ENCODE data around the gene LRRC15. TPM values are rescaled to one million over a fixed set of nuclear protein-coding genes. Genes with fewer than 3 reads are reported as not detected.

The LRRC15 gene
- total and polyA plus RNA-seq, 2 experiments from 2014 or later: not detected

DNA sequence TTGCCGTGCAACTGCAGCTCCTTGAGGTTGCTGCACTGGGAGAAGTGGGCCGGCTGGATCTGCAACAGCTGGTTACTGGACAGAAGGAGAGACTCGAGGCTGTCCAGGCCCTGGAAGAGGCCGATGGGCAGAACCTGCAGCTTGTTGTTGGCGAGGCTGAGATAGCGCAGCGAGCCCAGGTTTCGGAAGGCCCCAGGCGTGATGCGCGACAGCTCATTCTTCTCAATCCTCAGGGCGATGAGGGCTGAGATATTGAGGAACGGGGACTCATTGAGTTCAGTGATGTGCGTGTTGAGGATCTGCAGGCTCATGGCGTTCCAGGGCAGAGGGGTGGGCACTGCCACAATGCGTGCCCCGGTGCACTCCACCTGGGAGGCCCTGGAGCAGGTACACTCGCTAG, 9.0 kb downstream of the LRRC15 start:
- TF ChIP-seq EZH2phosphoT487 (IDR thresholded peaks at IDR 0.05; ENCODE audit: low read depth, severe bottlenecking, unreplicated experiment) (no peak), EZH2 (IDR thresholded peaks at IDR 0.05; ENCODE audit: borderline replicate concordance) (no peak)
- TF ChIP-seq, protein P1, sequence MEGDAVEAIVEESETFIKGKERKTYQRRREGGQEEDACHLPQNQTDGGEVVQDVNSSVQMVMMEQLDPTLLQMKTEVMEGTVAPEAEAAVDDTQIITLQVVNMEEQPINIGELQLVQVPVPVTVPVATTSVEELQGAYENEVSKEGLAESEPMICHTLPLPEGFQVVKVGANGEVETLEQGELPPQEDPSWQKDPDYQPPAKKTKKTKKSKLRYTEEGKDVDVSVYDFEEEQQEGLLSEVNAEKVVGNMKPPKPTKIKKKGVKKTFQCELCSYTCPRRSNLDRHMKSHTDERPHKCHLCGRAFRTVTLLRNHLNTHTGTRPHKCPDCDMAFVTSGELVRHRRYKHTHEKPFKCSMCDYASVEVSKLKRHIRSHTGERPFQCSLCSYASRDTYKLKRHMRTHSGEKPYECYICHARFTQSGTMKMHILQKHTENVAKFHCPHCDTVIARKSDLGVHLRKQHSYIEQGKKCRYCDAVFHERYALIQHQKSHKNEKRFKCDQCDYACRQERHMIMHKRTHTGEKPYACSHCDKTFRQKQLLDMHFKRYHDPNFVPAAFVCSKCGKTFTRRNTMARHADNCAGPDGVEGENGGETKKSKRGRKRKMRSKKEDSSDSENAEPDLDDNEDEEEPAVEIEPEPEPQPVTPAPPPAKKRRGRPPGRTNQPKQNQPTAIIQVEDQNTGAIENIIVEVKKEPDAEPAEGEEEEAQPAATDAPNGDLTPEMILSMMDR (IDR thresholded peaks at IDR 0.05; ENCODE audit: poor library complexity): no peak
- Histone ChIP-seq H3K4me1 (ENCODE audit: insufficient read depth) (peaks cover 10% of the 10 kb centered on the region), H3K4me3 (no peak overlapping the region), H3K79me2 (no peaks in the 10 kb centered on the region), H4K20me1 (ENCODE audit: insufficient read depth, poor library complexity, severe bottlenecking) (no peaks in the 10 kb centered on the region), H3K9me3 (ENCODE audit: low read depth) (no peaks in the 10 kb centered on the region), H3K36me3 (replicated peaks; ENCODE audit: insufficient read depth, low read depth) (no peaks in the 10 kb centered on the region), H3K27me3 (no peaks in the 10 kb centered on the region), H3K4me2 (no peak overlapping the region), H3K27ac (no peak overlapping the region), H3K9me2 (replicated peaks; ENCODE audit: insufficient read depth) (no peaks in the 10 kb centered on the region), H2AFZ (no peak overlapping the region)
- no peak for DNase-seq (ENCODE audit: low spot score)
- WGBS (ENCODE audit: low lambda C conversion rate, missing lambda C conversion rate): 96% methylated on average over 18 of the region's 18 CpGs

DNA sequence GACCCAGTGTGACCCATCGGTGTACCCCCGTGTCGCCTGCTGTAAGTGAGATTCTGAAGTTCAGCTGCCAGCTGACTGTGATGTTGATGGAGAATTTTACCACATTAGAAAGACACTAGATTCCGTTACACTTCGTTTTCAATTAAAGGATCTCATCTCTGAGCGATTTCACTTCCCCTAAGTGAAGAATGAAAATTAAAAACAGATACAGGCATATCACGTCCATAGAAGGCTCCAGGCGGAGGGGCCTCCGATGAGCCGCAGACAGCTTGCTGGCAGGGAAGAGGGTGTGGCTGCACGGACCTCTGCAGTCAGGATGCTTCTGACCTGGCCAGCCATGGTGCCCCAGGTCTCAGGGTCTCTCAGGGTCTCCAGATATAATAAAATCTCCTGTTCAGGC, 11.9 kb downstream of the LRRC15 start:
- Histone ChIP-seq H3K9me3 (ENCODE audit: low read depth) (no peaks in the 10 kb centered on the region), H3K4me1 (ENCODE audit: insufficient read depth) (peaks cover 2% of the 10 kb centered on the region), H4K20me1 (ENCODE audit: insufficient read depth, poor library complexity, severe bottlenecking) (no peaks in the 10 kb centered on the region), H3K27ac (no peak overlapping the region), H3K79me2 (no peaks in the 10 kb centered on the region), H3K4me3 (no peak overlapping the region), H3K27me3 (no peaks in the 10 kb centered on the region), H3K4me2 (no peak overlapping the region), H3K36me3 (replicated peaks; ENCODE audit: insufficient read depth, low read depth) (no peaks in the 10 kb centered on the region), H3K9me2 (replicated peaks; ENCODE audit: insufficient read depth) (no peaks in the 10 kb centered on the region), H2AFZ (no peak overlapping the region)
- no peak for DNase-seq (ENCODE audit: low spot score)
- 69% methylated on average over 11 of the region's 11 CpGs for WGBS (ENCODE audit: low lambda C conversion rate, missing lambda C conversion rate)
- no peak for TF ChIP-seq EZH2phosphoT487 (IDR thresholded peaks at IDR 0.05; ENCODE audit: low read depth, severe bottlenecking, unreplicated experiment)
- TF ChIP-seq, protein P1 (IDR thresholded peaks at IDR 0.05; ENCODE audit: poor library complexity): no peak
- TF ChIP-seq EZH2 (IDR thresholded peaks at IDR 0.05; ENCODE audit: borderline replicate concordance): no peak

DNA sequence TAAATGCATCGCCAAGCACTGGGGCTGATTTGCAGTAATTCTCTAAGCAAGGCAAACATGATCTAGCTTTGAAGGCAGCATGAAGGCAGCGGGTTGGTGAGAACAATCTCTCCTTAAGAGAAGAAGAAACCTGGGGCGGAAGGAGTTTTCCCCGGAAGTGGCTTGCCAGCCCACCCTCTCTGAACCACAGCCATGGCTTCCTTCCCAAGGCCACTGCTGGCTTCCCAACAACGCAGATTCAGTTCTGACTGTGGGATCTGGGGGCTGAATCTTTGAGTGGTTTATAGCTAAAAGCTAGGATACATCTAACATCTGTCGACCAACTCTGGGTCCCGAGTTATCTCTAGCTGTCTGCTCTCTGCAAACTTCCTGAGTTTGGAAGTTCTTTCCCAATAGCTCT, 14.2 kb downstream of the LRRC15 start:
- no peak for DNase-seq (ENCODE audit: low spot score)
- no peaks in the 10 kb centered on the region for H3K9me2 ChIP-seq (replicated peaks; ENCODE audit: insufficient read depth)
- 85% methylated on average over 7 of the region's 7 CpGs for WGBS (ENCODE audit: low lambda C conversion rate, missing lambda C conversion rate)
- H3K4me1 ChIP-seq (ENCODE audit: insufficient read depth): peaks cover 2% of the 10 kb centered on the region
- H4K20me1 ChIP-seq (ENCODE audit: insufficient read depth, poor library complexity, severe bottlenecking): no peaks in the 10 kb centered on the region
- H3K79me2 ChIP-seq: no peaks in the 10 kb centered on the region
- H3K27ac ChIP-seq: no peak overlapping the region
- H3K27me3 ChIP-seq: no peaks in the 10 kb centered on the region
- no peaks in the 10 kb centered on the region for H3K9me3 ChIP-seq (ENCODE audit: low read depth)
- no peak overlapping the region for H3K4me3 ChIP-seq
- no peak overlapping the region for H3K4me2 ChIP-seq
- H2AFZ ChIP-seq: no peak overlapping the region
- no peaks in the 10 kb centered on the region for H3K36me3 ChIP-seq (replicated peaks; ENCODE audit: insufficient read depth, low read depth)
- TF ChIP-seq, protein P1 (IDR thresholded peaks at IDR 0.05; ENCODE audit: poor library complexity): no peak
- no peak for TF ChIP-seq EZH2phosphoT487 (IDR thresholded peaks at IDR 0.05; ENCODE audit: low read depth, severe bottlenecking, unreplicated experiment)
- TF ChIP-seq EZH2 (IDR thresholded peaks at IDR 0.05; ENCODE audit: borderline replicate concordance): no peak

DNA sequence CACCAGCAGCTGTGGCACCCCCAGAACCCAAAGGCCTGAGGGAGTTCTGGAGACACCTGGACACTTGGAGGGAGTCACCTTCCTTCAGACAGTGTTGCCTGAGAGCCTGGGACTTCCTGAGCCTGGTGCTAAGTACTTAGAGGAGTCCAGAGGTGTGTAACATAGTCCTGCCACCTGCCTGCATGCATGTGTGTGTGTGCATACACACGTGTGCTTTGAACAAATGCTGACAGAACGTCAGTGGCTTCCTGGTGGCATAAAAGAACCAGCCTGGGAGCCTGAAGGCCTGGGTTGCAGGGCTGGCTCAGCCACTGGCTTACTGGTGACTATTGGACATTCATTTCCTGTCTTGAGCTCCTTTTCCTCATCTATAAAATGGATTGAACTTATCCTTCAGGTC, 15.2 kb downstream of the LRRC15 start:
- Histone ChIP-seq H3K36me3 (replicated peaks; ENCODE audit: insufficient read depth, low read depth) (no peaks in the 10 kb centered on the region), H3K27ac (no peak overlapping the region), H3K4me2 (no peak overlapping the region), H3K4me3 (no peak overlapping the region), H3K79me2 (no peaks in the 10 kb centered on the region), H4K20me1 (ENCODE audit: insufficient read depth, poor library complexity, severe bottlenecking) (no peaks in the 10 kb centered on the region), H2AFZ (no peak overlapping the region), H3K9me2 (replicated peaks; ENCODE audit: insufficient read depth) (no peaks in the 10 kb centered on the region), H3K4me1 (ENCODE audit: insufficient read depth) (peaks cover 2% of the 10 kb centered on the region), H3K27me3 (no peaks in the 10 kb centered on the region), H3K9me3 (ENCODE audit: low read depth) (no peaks in the 10 kb centered on the region)
- 76% methylated on average over 2 of the region's 2 CpGs for WGBS (ENCODE audit: low lambda C conversion rate, missing lambda C conversion rate)
- TF ChIP-seq EZH2phosphoT487 (IDR thresholded peaks at IDR 0.05; ENCODE audit: low read depth, severe bottlenecking, unreplicated experiment) (no peak), EZH2 (IDR thresholded peaks at IDR 0.05; ENCODE audit: borderline replicate concordance) (no peak)
- TF ChIP-seq, protein P1 (IDR thresholded peaks at IDR 0.05; ENCODE audit: poor library complexity): no peak
- no peak for DNase-seq (ENCODE audit: low spot score)

All from hepatocyte (in vitro differentiated cells).